ELR (cell line): Measurements from ENCODE around the gene SAP30BP.

Experiments used
- DNase-seq: peaks from one replicate; pipeline ENCODE4 v3.0.0-alpha.2; 2015; ENCODE audit warnings: low read depth

Gene SAP30BP

DNA sequence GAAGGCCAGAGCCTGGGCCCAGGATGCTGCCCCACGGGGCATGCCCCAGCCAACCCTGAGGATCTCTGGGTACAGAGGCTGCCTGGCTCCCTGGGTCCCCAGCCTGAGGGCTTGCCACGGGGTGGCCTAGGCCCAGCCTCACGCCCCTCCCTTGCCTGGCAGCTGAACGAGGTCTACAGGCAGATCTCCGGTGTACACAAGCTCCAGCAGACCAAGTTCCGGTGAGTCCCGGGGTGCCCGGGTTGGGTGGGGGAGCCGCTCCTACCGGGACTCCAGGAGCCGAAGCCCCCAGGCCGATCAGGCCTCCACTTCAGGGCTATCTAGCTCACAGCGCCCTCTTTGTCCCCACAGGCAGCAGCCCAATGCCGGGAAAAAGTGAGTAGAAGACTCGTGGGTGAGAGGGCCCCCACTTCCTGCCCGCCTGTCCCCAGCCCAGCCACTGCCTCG is 73.5 kb downstream of the SAP30BP start:
- no peak for DNase-seq

DNA sequence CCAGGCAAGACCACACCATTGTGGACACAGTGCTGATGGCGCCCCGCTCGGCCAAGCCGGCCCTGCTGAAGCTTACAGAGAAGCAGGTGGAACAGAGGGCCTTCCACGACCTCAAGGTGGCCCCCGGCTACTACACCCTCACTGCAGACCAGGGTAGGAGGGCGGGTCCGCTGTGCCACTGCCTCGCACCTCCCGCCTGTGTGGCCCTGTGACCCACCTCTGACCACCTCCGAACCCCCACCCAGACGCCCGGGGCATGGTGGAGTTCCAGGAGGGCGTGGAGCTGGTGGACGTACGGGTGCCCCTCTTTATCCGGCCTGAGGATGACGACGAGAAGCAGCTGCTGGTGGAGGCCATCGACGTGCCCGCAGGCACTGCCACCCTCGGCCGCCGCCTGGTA is 75.2 kb downstream of the SAP30BP start:
- no peak for DNase-seq

DNA sequence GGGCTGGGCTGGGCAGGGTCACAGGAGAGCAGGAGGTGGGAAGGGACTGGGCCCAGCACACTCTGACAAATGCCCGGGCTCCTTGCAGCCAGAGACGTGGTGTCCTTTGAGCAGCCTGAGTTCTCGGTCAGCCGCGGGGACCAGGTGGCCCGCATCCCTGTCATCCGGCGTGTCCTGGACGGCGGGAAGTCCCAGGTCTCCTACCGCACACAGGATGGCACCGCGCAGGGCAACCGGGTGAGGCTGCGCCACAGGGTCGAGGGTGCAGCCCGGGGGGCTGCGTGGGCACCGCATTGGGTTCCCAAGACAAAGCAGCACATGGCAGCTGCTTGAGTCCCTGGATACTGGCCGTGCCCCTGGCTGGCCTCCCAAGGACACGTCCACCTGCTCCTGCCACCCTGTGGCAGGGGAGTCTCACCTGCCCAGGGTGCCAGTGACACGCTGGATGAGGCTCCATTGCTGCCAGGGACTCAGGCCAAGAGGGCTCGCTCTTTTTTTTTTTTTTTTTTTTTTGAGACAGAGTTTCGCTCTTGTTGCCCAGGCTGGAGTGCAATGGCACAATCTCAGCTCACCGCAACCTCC is 76.6 kb downstream of the SAP30BP start:
- DNase-seq: no peak

DNA sequence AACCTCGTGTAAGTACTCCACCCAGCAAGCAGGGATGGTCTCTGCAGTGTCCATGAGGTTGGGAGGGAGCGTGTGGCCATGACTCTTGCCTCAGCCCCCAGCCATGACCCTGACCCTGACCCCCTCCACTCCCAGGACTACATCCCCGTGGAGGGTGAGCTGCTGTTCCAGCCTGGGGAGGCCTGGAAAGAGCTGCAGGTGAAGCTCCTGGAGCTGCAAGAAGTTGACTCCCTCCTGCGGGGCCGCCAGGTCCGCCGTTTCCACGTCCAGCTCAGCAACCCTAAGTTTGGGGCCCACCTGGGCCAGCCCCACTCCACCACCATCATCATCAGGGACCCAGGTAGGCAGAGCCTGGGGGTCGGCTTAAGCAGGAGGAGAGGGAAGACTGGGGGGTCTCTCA is 81.6 kb downstream of the SAP30BP start:
- no peak for DNase-seq

DNA sequence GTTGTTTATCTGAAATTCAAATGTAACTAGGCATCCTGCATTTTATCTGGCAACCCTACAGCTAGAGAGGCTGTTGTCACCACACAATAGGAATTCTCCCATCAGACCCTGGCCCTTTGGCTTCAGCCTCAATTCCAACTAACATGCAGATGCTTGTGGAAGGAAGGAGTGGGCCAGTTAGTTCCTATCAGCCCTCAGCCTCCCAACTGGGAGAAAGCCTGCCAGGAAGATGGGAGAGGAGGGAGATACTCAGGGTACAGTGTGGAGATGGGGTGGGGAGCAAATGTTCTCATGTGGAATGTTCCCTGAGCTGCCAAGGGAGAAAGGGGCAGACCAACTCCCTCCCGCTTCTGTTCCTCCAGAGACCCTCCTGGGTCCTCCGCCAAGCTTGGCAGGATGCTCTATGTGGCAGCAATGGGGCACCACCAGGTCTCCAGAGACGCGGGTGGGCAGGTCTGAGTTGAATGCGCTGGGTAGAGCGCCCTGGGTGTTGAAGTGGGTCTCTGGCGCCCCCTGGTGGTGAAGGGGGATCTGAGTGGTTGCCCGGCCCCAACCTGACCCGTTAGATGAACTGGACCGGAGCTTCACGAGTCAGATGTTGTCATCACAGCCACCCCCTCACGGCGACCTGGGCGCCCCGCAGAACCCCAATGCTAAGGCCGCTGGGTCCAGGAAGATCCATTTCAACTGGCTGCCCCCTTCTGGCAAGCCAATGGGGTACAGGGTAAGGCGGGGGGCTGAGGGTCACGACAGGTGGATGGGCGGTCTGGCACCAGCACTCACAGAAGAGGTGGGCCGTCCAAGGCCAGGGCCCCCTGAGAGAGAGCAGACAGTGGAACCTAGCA is 82.6 kb downstream of the SAP30BP start:
- peak; percentile 87 for DNase-seq

DNA sequence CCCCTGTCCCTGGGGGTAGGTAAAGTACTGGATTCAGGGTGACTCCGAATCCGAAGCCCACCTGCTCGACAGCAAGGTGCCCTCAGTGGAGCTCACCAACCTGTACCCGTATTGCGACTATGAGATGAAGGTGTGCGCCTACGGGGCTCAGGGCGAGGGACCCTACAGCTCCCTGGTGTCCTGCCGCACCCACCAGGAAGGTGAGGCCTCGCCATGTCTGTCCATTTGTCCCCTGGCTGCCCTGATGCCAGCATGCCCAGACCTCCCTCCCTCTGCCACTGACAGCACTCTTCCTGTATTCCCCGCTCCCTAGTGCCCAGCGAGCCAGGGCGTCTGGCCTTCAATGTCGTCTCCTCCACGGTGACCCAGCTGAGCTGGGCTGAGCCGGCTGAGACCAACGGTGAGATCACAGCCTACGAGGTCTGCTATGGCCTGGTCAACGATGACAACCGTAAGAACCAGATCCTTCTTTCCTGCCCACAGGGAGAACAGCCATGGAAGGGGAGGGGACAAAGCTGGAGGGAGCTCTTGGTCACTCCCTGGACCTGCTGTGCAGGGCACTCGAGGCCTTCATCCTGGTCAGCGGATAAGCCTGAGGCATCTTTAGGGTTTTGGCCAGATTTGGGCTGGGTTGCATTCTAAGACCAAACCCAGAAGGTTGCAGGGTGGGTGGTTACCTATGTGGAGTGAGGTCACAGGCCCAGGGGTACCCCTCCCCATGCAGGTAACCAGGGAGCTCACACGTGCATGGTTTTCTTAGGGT is 83.7 kb downstream of the SAP30BP start:
- DNase-seq: no peak

DNA sequence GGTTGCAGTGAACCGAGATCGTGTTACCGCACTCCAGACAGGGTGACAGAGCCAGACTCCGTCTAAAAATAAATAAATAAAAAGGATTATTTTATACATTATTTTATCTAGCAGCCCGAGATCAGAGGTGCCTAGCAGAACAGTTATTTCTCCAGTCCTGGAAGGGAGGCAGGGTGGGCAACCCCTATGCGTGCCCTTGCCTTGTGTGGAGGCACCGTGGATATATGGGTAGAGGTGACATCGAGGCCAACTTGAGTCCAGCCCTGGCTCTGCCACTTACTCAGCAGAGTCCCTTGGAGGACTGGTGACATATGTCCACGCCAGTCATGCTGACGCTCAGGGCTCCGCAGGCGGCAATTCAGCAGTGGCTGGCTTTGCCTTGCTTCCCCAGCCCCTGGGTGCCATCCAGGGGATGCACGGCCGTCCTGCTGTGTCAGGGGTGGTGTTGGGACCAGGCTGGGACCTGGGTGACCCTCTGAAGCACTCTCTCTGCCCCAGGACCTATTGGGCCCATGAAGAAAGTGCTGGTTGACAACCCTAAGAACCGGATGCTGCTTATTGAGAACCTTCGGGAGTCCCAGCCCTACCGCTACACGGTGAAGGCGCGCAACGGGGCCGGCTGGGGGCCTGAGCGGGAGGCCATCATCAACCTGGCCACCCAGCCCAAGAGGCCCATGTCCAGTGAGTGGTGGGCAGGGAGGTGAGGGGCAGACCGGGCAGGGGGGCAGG is 84.7 kb downstream of the SAP30BP start:
- DNase-seq: no peak

DNA sequence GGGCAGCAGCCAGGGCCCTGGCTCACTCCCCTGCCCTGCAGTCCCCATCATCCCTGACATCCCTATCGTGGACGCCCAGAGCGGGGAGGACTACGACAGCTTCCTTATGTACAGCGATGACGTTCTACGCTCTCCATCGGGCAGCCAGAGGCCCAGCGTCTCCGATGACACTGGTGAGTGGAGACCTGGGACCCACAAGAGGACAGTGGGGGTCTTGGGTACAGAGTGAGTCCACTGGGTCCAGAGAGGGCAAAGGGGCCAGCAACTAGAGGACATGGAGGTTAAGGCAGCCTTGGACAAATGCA is 85.2 kb downstream of the SAP30BP start:
- no peak for DNase-seq

DNA sequence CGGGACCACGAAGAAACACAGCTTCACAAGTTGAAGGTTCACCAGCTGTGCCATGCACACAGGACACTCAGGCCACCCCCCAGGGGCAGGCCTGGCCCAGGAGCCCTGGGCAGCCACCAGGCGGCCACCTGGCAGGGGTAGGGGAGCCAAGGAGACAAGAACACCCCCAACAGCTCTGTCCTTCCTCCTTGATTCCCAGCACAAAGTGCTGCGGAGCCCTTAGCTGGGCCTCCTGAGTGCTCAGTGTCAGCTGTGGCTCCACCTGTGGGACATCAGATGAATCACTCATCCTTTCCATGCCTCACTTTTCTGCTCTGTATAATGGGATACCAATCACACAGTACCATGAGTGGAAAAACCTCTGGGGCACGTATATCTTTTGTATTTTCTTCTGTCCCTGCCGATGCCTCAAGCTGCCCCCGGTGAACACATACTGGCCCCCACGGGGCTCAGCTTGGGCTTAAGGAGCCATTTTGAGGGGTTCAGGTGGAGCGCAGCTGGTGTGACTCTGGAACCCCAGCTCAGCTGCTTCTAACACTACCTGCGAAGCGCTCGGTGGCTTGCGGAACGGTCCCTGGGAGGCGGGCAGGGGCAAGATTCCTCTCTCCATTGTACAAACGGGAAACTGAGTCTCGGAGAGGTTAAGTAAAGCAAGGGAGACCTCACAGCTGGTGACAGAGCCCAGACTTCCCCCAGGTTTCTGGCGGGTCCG is 85.8 kb downstream of the SAP30BP start:
- DNase-seq: no peak

DNA sequence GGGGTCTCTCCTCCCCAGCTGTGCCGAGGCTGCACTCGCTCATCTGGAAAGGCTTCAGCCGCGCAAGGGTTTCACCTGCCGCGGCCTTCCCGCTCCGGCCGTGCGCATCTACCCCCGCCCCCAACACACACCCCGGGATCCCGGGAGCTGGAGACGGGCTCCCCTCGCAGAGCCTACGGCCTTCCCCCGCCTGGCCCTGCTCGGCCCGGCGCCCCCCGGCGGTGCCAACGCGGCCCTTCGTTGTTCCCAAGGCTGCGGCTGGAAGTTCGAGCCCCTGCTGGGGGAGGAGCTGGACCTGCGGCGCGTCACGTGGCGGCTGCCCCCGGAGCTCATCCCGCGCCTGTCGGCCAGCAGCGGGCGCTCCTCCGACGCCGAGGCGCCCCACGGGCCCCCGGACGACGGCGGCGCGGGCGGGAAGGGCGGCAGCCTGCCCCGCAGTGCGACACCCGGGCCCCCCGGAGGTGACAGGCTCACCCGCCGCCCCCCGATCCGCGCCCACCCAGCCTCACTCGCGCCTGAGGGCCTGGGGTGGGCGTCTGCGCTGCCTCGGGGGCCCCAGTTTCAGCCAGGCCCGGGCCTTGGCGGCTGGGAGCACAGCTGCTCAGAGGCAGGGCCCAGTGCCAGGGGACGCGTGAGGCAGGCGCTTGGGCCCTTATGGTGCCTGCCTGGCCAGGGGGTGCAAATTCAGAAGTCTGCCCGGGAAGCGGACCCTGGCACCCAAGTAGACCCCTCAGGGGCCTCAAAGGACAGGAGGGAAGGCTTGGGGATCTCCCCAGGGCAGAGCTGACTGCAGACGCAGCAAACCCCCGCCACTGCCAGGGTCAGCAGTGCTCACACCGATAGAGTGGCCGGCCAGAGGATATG is 86.6 kb downstream of the SAP30BP start:
- DNase-seq: peak; percentile 85

DNA sequence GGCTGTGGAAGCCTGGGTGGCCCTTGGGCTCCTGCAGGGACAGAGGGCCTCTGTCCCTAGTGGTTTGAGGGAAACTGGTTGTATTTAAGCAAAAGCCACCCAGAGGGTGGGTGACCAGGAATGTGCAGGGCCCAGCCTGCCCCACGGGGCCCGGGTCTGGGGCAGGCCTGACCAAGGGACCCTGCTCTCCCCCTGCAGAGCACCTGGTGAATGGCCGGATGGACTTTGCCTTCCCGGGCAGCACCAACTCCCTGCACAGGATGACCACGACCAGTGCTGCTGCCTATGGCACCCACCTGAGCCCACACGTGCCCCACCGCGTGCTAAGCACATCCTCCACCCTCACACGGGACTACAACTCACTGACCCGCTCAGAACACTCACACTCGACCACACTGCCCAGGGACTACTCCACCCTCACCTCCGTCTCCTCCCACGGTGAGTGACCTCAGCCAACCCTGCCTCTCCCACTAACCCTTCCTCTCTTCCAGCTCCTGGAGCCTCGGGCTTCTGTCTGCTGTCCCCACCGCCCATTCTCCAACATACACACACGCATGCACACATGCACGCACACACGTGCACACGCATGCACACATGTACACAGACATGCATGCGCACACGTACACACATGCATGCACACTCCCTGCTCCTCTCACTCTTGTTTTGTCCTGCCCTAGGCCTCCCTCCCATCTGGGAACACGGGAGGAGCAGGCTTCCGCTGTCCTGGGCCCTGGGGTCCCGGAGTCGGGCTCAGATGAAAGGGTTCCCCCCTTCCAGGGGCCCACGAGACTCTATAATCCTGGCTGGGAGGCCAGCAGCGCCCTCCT is 87.5 kb downstream of the SAP30BP start:
- no peak for DNase-seq

DNA sequence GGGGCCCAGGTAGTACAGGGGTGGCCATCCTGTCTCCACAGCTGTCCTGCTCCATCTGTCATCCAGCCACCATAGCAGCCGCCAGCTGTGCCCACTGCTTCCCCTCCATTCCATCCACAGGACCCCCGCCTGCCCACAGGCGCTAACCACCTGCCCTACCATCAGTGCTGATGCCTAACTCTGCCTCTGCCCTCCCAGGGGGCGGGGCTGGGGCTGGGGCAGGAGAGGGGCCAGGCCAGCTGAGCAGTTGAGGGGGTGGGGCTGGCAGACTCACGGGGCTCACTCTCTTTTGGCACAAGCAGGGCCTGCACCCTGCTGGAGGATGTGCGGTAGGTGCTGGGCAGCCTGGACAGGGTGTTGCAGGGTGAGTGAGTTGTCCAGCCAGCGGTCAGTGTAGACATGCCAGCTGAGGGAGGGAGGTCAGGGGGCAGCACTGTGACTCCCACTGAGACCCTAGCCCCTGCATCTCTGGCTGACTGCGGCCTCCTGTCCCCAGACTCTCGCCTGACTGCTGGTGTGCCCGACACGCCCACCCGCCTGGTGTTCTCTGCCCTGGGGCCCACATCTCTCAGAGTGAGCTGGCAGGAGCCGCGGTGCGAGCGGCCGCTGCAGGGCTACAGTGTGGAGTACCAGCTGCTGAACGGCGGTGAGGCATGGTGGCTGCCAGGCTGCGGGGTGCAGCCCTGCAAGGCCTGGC is 88.2 kb downstream of the SAP30BP start:
- DNase-seq: peak; percentile 76

DNA sequence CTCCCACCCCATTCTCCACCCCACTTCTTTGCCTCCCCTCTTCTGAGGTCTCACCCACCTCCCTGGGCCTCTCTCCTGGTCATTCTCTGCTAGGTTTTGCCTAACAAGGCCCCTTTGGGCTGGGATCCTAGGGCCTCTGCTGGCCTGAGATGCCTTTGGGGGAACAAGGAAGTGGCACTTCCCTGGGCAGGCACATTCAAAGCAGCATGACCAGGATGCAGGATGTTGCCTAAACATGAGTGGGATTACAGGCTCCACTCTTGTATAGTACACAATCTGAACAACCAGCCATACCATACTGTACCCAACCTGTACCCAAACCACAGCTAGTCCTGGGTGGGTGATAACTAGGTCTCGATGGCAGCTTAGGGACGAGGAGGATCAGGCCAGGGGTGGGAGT is 88.9 kb downstream of the SAP30BP start:
- DNase-seq: no peak

DNA sequence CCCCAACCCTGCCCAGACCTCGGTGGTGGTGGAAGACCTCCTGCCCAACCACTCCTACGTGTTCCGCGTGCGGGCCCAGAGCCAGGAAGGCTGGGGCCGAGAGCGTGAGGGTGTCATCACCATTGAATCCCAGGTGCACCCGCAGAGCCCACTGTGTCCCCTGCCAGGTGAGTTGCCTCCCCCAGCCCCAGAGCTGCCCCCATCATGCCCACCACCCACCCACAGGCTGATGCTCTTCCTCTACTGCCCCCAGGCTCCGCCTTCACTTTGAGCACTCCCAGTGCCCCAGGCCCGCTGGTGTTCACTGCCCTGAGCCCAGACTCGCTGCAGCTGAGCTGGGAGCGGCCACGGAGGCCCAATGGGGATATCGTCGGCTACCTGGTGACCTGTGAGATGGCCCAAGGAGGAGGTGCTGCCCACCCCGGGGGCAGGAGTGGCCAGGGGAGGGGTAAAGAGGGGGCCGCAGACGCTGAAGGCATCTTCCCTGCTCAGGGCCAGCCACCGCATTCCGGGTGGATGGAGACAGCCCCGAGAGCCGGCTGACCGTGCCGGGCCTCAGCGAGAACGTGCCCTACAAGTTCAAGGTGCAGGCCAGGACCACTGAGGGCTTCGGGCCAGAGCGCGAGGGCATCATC is 89.4 kb downstream of the SAP30BP start:
- no peak for DNase-seq

DNA sequence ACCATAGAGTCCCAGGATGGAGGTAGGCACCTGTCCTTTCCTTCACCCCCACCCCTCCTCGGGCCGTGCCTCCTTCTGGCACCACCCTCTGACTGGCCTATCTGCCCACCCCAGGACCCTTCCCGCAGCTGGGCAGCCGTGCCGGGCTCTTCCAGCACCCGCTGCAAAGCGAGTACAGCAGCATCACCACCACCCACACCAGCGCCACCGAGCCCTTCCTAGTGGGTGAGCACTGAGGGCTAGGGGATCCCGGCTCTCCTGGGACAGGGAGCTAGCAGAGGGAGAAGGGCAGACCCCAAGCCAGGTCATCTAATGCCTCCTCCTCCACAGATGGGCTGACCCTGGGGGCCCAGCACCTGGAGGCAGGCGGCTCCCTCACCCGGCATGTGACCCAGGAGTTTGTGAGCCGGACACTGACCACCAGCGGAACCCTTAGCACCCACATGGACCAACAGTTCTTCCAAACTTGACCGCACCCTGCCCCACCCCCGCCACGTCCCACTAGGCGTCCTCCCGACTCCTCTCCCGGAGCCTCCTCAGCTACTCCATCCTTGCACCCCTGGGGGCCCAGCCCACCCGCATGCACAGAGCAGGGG is 90.0 kb downstream of the SAP30BP start:
- DNase-seq: no peak
